Body of pancreas (tissue), 4 donors: Measurements from ENCODE around the gene C6orf62.

ENCODE experiments used
- CTCF ChIP-seq, 7 experiments: fragments of 450-650 bp in 4 of 7; fragments of 200-600 bp in 3 of 7; sonication (generic) in 3 of 7; IDR thresholded peaks; one replicate each; pipeline ENCODE4 v1.5.1; 2016 to 2019; ENCODE audit warnings: antibody characterized with exemption in 7 of 7
- POLR2A ChIP-seq, 3 donors: fragments of 450-650 bp; IDR thresholded peaks; one replicate each; pipeline ENCODE4 v1.6.1; 2016; ENCODE audit warnings: antibody characterized with exemption in 3 of 3, mild to moderate bottlenecking in 2 of 3

DNA sequence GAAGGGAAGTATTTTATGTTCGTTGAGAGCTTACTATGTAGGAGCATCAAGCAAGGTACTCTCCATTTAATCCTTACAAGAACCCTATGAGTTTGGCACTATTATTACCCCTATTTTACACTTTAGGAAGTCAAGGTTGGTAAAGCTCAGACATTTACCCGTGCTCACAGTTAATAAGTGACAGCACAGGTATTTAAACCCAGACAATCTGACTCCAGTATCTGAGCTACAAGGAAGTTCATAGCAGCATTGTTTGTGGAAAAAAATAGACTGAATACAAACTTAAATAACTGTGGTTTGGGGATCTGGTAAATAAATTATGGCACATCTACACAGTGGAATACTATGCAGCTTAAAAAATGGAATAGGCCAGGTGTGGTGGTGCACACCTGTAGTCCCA, 34.6 kb upstream of the C6orf62 start:
- TF ChIP-seq CTCF (IDR thresholded peaks at IDR 0.05) (no peak), POLR2A (IDR thresholded peaks at IDR 0.05) (no peak)
